ENCODE results near the gene ZFYVE27.

- TF ChIP-seq, protein P1, sequence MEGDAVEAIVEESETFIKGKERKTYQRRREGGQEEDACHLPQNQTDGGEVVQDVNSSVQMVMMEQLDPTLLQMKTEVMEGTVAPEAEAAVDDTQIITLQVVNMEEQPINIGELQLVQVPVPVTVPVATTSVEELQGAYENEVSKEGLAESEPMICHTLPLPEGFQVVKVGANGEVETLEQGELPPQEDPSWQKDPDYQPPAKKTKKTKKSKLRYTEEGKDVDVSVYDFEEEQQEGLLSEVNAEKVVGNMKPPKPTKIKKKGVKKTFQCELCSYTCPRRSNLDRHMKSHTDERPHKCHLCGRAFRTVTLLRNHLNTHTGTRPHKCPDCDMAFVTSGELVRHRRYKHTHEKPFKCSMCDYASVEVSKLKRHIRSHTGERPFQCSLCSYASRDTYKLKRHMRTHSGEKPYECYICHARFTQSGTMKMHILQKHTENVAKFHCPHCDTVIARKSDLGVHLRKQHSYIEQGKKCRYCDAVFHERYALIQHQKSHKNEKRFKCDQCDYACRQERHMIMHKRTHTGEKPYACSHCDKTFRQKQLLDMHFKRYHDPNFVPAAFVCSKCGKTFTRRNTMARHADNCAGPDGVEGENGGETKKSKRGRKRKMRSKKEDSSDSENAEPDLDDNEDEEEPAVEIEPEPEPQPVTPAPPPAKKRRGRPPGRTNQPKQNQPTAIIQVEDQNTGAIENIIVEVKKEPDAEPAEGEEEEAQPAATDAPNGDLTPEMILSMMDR (IDR thresholded peaks at IDR 0.05; ENCODE audit: borderline replicate concordance, extremely low read depth, low read length, poor library complexity, severe bottlenecking), result no peak
- TF ChIP-seq EZH2 (IDR thresholded peaks at IDR 0.05; ENCODE audit: borderline replicate concordance, low read depth, low read length, severe bottlenecking), result no peak
Measured at GRCh38 chr10:97703398-97704067, 33.4 kb upstream of the ZFYVE27 start.
